ENCODE measurements around the gene ZBED5.
"Not testable (repeated sequence)": the region's sequence is repeated elsewhere in the genome, so short reads cannot be mapped to it uniquely, and the experiment has no call there.

Gene ZBED5

GRCh38 chr11:10838083-10838482, 19.8 kb downstream of the ZBED5 start:
- Histone ChIP-seq H3K4me3 (replicated peaks; ENCODE audit: insufficient read depth, low read length) (no peak overlapping the region), H3K27ac (replicated peaks) (no peak overlapping the region), H3K27me3 (ENCODE audit: insufficient read depth, poor library complexity, severe bottlenecking) (no peaks in the 10 kb centered on the region)
- TF ChIP-seq REST (IDR thresholded peaks at IDR 0.05; ENCODE audit: insufficient replicate concordance, low read depth) = no peak
- no peak for TF ChIP-seq GABPA (IDR thresholded peaks at IDR 0.05; ENCODE audit: low read depth)
- TF ChIP-seq POLR2AphosphoS5 (IDR thresholded peaks at IDR 0.05; ENCODE audit: low read depth) = no peak
- no peak for TF ChIP-seq SPI1 (IDR thresholded peaks at IDR 0.05; ENCODE audit: borderline replicate concordance, low read depth)
- TF ChIP-seq CTCF (IDR thresholded peaks at IDR 0.05; ENCODE audit: insufficient read depth, low read length) = no peak
- no peak for DNase-seq (ENCODE audit: low read depth in 1 of 2, low spot score in 1 of 2)

GRCh38 chr11:10836884-10837283, 21.0 kb downstream of the ZBED5 start:
- not testable (repeated sequence) for H3K4me3 ChIP-seq (replicated peaks; ENCODE audit: insufficient read depth, low read length); H3K27ac ChIP-seq (replicated peaks); DNase-seq (ENCODE audit: low read depth in 1 of 2, low spot score in 1 of 2); H3K27me3 ChIP-seq (ENCODE audit: insufficient read depth, poor library complexity, severe bottlenecking)

GRCh38 chr11:10829139-10829538, 28.7 kb downstream of the ZBED5 start:
- no peak for DNase-seq (ENCODE audit: low read depth in 1 of 2, low spot score in 1 of 2)
- Histone ChIP-seq H3K27ac (replicated peaks) (no peak overlapping the region), H3K27me3 (ENCODE audit: insufficient read depth, poor library complexity, severe bottlenecking) (no peaks in the 10 kb centered on the region), H3K4me3 (replicated peaks; ENCODE audit: insufficient read depth, low read length) (no peak overlapping the region)
- TF ChIP-seq CTCF (IDR thresholded peaks at IDR 0.05; ENCODE audit: insufficient read depth, low read length) (no peak), REST (IDR thresholded peaks at IDR 0.05; ENCODE audit: insufficient replicate concordance, low read depth) (no peak), GABPA (IDR thresholded peaks at IDR 0.05; ENCODE audit: low read depth) (no peak), SPI1 (IDR thresholded peaks at IDR 0.05; ENCODE audit: borderline replicate concordance, low read depth) (no peak), POLR2AphosphoS5 (IDR thresholded peaks at IDR 0.05; ENCODE audit: low read depth) (no peak)

- Histone ChIP-seq H3K27me3 (ENCODE audit: insufficient read depth, poor library complexity, severe bottlenecking) (no peaks in the 10 kb centered on the region), H3K4me3 (replicated peaks; ENCODE audit: insufficient read depth, low read length) (no peak overlapping the region), H3K27ac (replicated peaks) (no peak overlapping the region)
- DNase-seq (ENCODE audit: low read depth in 1 of 2, low spot score in 1 of 2) = no peak
- no peak for TF ChIP-seq GABPA (IDR thresholded peaks at IDR 0.05; ENCODE audit: low read depth)
- no peak for TF ChIP-seq REST (IDR thresholded peaks at IDR 0.05; ENCODE audit: insufficient replicate concordance, low read depth)
- no peak for TF ChIP-seq CTCF (IDR thresholded peaks at IDR 0.05; ENCODE audit: insufficient read depth, low read length)
- TF ChIP-seq SPI1 (IDR thresholded peaks at IDR 0.05; ENCODE audit: borderline replicate concordance, low read depth) = no peak
- TF ChIP-seq POLR2AphosphoS5 (IDR thresholded peaks at IDR 0.05; ENCODE audit: low read depth) = no peak
Measured at GRCh38 chr11:10828402-10828801, 29.5 kb downstream of the ZBED5 start.
